ENCODE results near the gene LIMS3.
"Not testable (repeated sequence)": the region's sequence is repeated elsewhere in the genome, so short reads cannot be mapped to it uniquely, and the experiment has no call there.

The LIMS3 gene

DNA sequence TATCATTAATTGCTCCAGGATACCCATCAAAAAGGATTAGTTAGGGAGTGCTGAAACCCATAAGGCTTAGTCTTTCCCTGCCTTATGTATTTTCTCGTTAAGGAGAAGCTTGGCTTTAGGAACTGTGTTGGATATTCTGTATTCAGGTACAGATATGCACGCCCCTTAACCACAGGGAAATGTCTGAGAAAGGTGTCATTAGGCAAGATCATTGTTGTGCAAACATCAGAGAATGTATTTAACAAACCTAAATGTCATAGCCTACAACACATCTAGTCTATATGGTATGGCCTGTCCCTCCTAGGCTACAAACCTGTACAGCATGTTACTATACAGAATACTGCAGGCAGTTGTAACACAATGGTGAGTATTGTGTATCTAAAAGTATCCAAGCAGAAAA is 10.1 kb downstream of the LIMS3 start:
- H3K4me1 ChIP-seq, H3K9me3 ChIP-seq, H3K4me2 ChIP-seq, H3K27me3 ChIP-seq, H3K9ac ChIP-seq, H3K36me3 ChIP-seq, H3K27ac ChIP-seq, H4K20me1 ChIP-seq, H3K4me3 ChIP-seq: not testable (repeated sequence)

DNA sequence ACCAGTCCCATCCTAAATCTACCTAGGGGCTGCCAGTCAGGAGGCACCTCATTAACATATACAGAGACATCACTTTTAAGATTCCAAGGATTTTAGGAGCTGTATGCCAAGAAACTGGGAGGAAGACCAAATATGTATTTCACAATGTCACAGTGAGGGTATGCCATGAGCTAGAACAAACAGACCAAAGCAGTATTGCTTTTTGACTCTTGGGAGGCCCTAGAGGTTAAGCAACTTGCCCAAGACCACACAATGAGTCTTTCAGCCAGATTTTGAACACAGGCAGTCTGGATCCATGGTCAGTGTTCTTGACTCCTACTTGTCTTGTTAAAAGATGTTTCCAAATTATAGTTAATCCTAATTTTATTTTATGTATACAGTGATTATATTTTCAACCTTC is 12.3 kb downstream of the LIMS3 start:
- not testable (repeated sequence) for H3K4me1 ChIP-seq, H3K27me3 ChIP-seq, H4K20me1 ChIP-seq, H3K36me3 ChIP-seq, H3K9me3 ChIP-seq, H3K27ac ChIP-seq, H3K4me2 ChIP-seq, H3K9ac ChIP-seq, H3K4me3 ChIP-seq

DNA sequence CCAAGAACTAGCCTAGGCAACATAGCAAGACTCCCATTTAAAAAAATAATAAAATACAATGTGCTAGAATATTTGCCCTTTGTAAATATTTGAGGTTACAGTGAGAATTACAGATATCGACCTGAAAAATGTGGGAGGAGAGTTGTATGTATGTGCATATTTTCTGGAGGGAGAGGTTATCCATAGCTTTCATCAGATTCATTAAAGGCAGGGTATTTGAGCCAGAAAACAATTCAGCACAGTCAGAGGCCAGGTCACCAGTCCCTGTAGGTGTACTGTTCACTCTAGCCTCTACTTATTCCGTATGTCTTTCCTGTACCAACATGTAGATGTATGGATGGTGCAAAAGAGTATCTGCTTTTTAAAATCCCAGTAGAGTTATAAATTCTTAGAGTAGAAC is 15.4 kb downstream of the LIMS3 start:
- not testable (repeated sequence) for H3K27ac ChIP-seq, H3K9me3 ChIP-seq, H3K36me3 ChIP-seq, H4K20me1 ChIP-seq, H3K4me2 ChIP-seq, H3K4me1 ChIP-seq, H3K4me3 ChIP-seq, H3K9ac ChIP-seq, H3K27me3 ChIP-seq

DNA sequence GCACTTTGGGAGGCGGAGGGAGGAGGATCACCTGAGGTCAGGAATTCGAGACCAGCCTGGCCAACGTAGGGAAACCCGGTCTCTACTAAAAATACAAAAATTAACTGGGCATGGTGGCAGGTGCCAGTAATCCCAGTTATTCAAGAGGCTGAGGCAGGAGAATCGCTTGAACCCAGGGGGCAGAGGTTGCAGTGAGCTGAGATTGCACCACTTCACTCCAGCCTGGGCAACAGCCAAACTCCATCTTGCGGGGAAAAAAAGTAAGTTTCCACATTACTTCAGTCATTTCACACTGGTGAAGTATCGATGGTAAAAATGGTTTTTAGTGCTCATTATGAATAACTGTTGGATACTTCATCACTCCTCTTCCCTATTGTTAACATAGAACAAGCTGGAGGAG is 16.1 kb downstream of the LIMS3 start:
- H3K9me3 ChIP-seq, H3K4me3 ChIP-seq, H3K27ac ChIP-seq, H3K4me1 ChIP-seq, H3K4me2 ChIP-seq, H3K9ac ChIP-seq, H3K36me3 ChIP-seq, H4K20me1 ChIP-seq, H3K27me3 ChIP-seq: not testable (repeated sequence)

DNA sequence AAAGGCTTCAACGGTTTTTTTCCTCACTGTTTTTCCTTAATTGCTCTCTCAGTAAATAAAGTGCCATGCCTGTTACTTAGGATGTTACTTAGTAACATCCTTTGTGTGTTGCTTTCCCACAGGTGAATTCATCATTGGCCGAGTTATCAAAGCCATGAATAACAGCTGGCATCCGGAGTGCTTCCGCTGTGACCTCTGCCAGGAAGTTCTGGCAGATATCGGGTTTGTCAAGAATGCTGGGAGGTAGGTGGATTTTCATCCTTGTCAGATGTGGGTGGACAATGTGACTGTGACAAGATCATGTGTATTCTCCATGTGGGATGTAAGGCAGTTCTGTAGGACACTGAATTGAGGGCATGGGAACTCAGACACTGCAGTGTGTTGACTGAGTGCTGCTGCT is 17.3 kb downstream of the LIMS3 start:
- not testable (repeated sequence) for H3K4me3 ChIP-seq, H3K9ac ChIP-seq, H3K4me2 ChIP-seq, H3K36me3 ChIP-seq, H3K27me3 ChIP-seq, H3K27ac ChIP-seq, H3K4me1 ChIP-seq, H3K9me3 ChIP-seq, H4K20me1 ChIP-seq

- H3K27ac ChIP-seq, H3K27me3 ChIP-seq, H3K36me3 ChIP-seq, H4K20me1 ChIP-seq, H3K9ac ChIP-seq, H3K4me2 ChIP-seq, H3K9me3 ChIP-seq, H3K4me1 ChIP-seq, H3K4me3 ChIP-seq: not testable (repeated sequence)
Measured at GRCh38 chr2:109920162-109920561, 21.7 kb downstream of the LIMS3 start.

- not testable (repeated sequence) for H3K4me2 ChIP-seq, H3K4me1 ChIP-seq, H3K9ac ChIP-seq, H4K20me1 ChIP-seq, H3K36me3 ChIP-seq, H3K27me3 ChIP-seq, H3K9me3 ChIP-seq, H3K27ac ChIP-seq, H3K4me3 ChIP-seq
Measured at GRCh38 chr2:109921543-109922384, 23.3 kb downstream of the LIMS3 start.

- H3K4me1 ChIP-seq, H3K9me3 ChIP-seq, H3K27ac ChIP-seq, H3K4me3 ChIP-seq, H4K20me1 ChIP-seq, H3K9ac ChIP-seq, H3K36me3 ChIP-seq, H3K27me3 ChIP-seq, H3K4me2 ChIP-seq: not testable (repeated sequence)
Measured at GRCh38 chr2:109924481-109924880, 26.0 kb downstream of the LIMS3 start.

DNA sequence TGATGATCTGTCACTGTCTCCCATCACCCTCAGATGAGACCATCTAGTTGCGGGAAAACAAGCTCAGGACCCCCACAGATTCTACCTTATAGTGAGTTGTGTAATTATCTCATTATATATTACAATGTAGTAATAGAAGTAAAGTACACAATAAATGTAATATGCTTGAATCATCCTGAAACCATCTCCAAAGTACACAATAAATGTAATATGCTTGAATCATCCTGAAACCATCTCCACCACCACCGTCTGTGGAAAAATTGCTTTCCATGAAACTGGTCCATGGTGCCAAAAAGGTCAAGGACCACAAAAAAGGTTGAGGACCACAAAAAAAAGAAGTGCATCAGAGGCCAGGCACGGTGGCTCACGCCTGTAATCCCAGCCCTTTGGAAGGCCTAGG is 29.3 kb downstream of the LIMS3 start:
- not testable (repeated sequence) for H3K27me3 ChIP-seq, H3K4me2 ChIP-seq, H3K4me1 ChIP-seq, H3K27ac ChIP-seq, H4K20me1 ChIP-seq, H3K9ac ChIP-seq, H3K36me3 ChIP-seq, H3K9me3 ChIP-seq, H3K4me3 ChIP-seq

GRCh38 chr2:109929222-109929621 is 30.7 kb downstream of the LIMS3 start:
- not testable (repeated sequence) for H3K4me1 ChIP-seq, H3K9me3 ChIP-seq, H3K4me3 ChIP-seq, H3K27me3 ChIP-seq, H4K20me1 ChIP-seq, H3K36me3 ChIP-seq, H3K27ac ChIP-seq, H3K9ac ChIP-seq, H3K4me2 ChIP-seq

DNA sequence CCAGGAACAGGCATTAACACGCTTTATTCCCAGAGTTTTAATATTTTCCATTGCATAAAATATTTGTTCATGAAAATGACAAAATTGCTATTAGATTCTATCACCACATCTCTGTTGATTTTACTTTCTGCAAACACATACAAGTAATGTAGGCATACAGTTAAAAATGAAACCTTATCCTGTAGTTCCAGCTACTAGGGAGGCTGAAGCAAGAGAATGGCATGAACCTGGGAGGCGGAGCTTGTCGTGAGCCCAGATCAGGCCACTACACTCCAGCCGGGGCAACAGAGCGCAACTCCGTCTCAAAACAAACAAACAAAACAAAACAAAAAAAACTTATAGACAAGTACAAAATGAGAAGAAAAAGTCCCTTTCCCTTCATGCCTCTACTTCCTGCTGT is 38.0 kb downstream of the LIMS3 start:
- H3K4me1 ChIP-seq, H3K9me3 ChIP-seq, H3K9ac ChIP-seq, H4K20me1 ChIP-seq, H3K27me3 ChIP-seq, H3K4me2 ChIP-seq, H3K4me3 ChIP-seq, H3K36me3 ChIP-seq, H3K27ac ChIP-seq: not testable (repeated sequence)

DNA sequence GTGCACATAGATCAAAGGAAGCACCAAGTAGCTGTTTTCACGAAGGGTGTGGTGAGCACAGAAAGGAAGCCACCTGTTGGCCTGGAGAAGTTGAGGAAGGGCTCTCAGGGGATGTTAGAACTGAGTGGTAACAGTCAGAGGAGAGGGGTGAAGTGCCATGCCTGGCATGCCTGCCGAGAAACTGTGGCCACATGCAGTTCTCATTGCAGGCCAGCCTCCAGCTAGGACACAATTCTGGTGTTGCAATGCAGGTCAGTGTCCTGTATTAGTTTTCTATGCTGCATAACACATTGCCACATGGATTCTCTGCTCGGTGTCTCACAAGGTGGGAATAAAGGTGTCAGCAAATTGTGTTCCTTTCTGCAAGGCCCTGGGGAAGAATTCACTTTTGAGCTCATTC is 46.9 kb downstream of the LIMS3 start:
- not testable (repeated sequence) for H3K4me2 ChIP-seq, H3K9ac ChIP-seq, H4K20me1 ChIP-seq, H3K27ac ChIP-seq, H3K4me3 ChIP-seq, H3K9me3 ChIP-seq, H3K4me1 ChIP-seq, H3K36me3 ChIP-seq, H3K27me3 ChIP-seq

DNA sequence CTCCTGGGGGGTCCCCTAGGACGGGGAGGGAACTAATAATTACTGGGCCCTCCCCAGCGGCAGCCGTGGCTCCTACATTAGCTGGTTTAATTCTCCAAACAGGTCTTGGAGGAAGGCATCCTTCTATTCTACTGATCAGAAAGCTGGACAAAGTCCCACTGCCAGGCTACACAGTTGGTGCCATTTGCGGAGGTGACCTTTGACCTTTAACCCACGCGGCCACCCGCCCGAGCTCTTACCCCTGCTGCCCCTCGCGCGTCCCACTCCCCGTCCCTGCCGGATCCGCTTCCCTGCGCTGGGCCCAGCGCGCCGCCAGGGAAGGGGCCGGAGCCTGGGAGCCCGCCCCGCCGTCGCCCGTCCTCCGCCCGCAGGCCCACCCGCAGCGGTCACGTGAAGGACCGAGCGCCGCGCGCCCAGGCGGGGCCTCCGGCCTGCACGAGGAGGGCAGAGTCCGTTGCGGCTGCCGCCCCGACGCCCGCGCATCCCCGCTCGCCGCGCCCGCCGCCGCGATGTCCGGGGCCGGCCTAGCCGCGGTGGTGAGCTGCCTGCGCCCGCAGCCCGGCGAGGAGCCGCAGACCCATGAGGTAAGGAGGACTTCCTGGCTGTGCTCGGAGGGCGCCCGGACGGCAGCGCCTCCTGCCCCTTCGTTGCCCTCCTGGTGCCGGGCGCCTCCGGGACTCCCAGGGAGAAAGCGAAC is 48.9 kb downstream of the LIMS3 start:
- H3K4me1 ChIP-seq, H3K4me3 ChIP-seq, H3K27me3 ChIP-seq: not testable (repeated sequence)

GRCh38 chr2:109947959-109948520 is 49.6 kb downstream of the LIMS3 start:
- not testable (repeated sequence) for H3K36me3 ChIP-seq, H3K4me3 ChIP-seq, H3K4me1 ChIP-seq, H4K20me1 ChIP-seq, H3K27me3 ChIP-seq, H3K4me2 ChIP-seq, H3K9ac ChIP-seq, H3K9me3 ChIP-seq, H3K27ac ChIP-seq

More for the DNA sequence above, 48.9 kb downstream of the LIMS3 start:
- not testable (repeated sequence) for H3K9me3 ChIP-seq, H3K9ac ChIP-seq, H3K36me3 ChIP-seq, H3K4me2 ChIP-seq, H4K20me1 ChIP-seq, H3K27ac ChIP-seq
